NCI-H1417 treated with DMSO at 0.1 percent for 48 hours (cell line): ENCODE results near the gene CCL19.
A peak's percentile ranks its signal among the peaks of the same experiment; 100 is the strongest.

Experiments used
- DNase-seq: peaks from one replicate; lab custom pipeline; 2025; lab: John Stamatoyannopoulos, UW

The CCL19 gene

DNA sequence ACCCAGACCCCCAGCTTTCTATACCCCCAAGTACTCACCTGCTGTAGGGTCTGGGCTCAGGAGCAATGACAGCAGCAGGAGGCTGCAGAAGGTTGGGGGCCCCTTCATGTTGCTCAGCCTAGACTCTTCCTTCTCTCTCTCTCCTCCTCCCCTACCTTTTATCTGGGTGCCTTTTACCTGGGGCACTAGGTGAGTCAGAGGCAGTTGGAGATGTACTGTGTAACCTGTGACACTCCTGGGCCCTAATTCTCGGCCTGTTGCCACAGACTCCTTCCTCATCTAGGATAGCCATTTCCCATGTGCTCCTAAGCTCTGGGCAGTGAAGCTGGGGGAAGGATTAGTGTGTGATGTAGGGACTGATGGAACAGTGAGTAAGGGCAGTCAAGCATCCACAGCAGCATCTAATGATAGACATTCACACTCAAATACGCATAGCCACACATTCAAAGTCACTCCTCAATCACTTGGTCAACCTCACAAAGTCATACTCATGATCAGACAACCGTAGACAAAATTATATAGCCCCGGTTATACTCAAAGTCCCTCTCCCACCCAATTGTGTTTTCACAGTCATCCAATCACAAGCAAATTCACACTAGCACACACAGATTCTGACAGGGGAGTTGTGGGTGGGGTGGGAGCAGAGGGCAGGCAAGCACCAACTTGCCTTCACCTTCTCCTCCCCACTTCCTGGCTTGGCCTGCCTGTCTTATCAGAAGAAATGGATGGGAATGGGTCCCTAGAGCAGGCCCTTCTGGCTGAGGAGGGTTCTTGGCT, 28.4 kb downstream of the CCL19 start, which contains the start of gene CCL27:
CCL27 (minus strand) TSS at position 132 of the 777 bp plus-strand sequence; CDS start at position 108, 24 bp downstream.
- DNase-seq = no peak

DNA sequence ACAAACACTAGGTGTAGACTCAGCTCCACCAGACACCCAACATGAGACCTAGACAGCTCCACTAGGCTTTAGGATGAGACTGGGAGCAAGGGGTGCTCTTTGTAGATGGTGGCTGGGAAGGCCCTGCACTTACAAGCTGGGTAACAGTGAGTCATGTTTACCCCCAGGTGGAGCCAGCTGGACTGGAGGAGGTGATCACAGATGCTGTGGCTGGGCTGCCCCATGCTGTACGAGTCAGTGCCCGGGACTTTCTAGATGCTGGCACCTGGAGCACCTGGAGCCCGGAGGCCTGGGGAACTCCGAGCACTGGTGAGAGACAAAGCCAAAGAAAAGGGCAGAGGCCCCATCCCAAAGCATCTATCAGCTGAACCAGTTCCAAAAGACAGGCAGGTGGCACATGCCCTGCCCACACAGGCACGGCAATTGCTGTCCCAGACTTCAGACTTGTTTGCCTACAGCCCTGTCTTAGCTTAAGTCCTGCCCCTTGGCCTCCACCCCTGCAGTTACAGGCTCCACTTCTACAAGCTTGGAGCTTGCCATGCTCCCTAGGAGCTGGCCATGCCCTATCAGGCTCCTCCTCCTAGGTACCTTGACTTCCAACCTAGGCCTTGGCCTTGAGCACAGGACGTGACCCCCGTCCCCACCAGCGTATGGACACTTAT, 31.4 kb downstream of the CCL19 start:
- DNase-seq = no peak

DNA sequence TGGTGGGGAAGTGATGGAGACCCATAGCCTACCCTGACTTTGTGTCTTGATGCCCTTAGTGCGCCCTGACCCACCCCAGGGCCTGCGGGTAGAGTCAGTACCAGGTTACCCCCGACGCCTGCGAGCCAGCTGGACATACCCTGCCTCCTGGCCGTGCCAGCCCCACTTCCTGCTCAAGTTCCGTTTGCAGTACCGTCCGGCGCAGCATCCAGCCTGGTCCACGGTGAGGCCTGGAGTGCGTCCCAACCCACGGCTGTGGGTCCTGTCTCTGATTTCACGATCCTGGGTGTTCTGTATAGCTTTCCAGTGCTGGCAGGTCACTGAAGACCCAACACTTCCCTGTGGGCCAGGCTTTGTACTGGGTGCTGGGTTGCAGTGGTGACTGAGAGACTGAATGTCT, 32.6 kb downstream of the CCL19 start:
- DNase-seq = no peak

DNA sequence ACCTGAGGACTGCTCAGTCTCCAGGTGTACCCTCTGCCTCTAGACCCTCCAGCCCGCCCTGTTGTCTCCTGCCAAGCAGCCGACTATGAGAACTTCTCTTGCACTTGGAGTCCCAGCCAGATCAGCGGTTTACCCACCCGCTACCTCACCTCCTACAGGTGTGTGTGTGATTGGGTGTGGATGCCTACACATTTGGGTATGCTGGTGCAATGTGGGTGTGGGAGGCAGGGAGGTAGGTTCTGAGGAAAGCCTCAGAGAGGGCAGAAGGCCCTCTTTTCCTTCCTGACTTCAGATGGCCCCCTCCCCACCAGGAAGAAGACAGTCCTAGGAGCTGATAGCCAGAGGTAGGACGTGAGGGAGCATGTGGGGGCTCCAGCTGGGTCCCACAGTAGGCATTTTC, 34.1 kb downstream of the CCL19 start:
- no peak for DNase-seq

DNA sequence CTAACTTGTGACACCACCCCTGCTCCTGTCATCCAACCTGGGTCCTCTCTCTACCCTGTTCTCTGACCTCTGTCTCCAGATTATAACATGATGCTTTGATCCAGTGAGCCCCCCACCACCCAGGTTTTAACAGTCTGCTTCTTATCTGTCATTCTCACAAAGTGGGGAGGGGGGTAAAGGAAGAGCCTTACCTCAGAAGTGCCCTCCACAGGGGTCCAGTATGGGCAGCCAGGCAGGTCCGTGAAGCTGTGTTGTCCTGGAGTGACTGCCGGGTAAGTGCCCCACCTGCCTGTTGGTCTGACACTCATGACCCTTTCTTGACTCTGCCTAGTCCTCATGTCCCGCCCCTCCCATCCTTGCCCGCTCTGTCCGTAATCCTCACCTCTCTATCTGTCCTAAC, 35.7 kb downstream of the CCL19 start:
- no peak for DNase-seq

DNA sequence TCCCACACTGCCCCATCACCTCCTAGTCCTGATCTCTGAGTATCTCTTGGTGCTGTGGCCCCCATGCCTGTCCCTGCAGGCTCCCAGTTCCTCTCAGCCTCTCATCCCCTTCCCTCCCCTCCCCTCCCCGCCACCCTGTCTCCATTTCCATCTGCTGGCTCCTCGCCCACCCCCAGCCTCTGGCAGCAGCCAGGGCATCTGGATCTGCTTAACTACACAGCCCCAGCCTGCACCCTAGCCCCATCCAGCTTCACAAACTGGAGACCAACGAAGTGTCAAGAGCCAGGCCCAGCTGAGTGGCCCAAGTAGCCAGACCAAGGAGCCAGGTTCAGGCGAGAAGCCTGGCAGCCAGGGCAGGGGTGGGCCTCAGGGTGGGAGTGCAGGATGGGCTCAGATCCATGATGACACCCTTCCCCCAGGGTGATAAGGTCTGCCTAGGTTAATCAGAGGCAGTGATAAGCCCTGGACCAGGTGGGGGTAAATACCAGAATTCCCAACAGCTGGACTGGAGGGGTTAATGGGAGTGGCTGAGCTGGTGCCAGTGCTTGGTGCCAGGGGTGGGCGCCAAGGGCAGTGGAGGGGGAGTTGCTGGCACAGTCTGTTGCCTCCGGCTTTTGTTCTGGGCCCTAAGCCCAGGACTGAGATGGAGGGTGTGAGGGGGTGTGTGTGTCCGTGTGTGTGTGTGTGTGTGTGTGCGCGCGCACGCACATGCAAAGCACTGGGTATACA, 36.6 kb downstream of the CCL19 start:
- DNase-seq = no peak

DNA sequence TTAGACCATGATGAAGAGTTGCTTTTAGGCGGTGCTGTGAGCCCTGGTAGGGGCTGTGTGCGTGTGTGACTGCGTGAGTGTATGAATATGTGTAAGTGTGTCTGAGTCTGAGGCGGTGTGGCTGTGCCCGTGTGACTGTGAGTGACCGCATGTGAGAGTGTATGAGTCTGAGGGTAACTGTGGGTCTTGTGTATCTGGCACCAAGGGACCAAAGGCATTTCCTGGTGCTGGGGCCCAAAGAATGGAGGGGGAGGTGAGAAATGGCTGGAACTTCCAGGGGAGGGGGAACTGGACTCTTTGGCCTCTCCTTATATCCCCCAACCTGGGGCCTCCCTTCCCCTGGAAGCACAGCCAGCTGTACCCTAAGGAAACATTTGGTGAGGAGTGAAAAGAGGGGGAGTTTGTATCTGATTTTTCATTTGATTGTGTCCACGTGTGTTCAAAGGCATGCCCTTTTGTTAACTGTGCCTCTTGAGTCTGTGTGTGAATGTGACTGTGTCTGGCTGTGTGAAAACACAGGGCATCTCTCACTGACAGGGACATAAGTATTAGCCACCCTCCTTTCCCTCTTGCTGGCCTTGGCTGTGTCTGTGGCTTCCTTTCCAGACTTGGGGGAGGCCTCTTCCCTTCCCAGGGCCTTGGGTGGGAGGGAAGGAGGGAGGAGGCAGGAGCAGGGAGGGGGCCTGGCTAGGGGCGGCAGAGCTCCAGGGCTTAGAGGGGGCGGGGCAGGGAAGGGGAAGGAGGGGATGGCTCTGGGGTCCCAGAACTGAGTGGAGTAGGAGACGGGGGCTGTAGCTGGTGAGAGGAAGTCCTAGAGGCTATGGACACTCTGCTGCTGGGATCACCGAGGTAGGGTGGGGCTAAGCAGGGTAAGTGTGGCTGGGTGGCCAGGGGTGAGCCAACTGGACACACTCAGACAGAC, 37.7 kb downstream of the CCL19 start:
- DNase-seq = no peak

DNA sequence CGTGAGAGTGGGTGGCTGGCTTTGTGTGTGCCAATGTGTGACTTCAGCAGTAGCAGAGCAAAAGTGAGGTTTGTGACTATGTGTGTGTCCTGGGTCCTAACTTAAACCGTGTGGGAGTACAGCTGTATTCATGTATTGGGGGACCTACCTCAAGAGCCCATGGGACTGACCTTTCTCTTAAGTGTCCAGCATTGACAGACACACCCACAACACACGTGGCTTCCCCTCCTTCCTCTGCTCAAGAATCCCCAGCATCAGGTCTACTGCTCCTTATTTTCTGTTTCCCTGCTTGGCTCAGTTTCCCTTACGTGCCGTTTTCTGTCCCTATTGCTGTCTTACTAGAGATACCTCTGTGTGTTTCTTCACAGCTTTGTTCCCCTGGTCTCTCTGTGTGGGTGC, 38.5 kb downstream of the CCL19 start:
- no peak for DNase-seq

DNA sequence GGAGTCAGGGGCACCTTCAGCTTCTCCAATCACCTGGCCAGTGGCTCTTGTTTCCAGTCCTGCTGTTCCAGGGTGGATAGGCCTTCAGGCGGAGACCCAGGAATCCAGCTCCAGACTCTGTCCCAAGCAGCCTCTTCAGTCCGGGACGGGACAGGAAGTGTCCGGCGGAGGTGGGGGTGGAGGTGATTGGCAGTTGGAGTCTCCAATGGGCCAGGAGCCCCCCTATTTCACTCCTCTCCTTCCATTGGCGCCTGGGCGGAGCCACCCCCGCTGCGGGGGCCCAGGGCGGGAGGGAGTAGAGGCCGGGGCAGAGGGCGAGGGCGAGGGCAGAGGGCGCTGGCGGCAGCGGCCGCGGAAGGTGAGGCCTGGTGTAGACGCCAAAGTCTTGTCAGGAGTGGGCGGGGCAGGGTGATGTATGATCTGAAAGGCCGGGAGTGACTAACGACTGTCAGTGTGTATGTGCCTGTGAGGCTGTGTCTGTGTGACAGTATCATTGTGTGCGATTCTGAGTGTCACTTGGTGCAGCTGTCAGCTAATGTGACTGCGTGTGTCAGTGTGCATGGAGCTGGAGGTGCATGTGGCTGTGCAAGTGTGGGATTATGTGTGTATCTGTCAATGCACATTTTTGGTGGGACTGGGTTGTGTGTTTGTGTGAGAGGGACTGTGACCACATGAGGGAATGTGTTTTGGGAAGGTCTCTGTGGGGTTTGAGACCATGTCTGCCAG, 39.0 kb downstream of the CCL19 start, which contains the start of gene IL11RA:
IL11RA (plus strand) TSS at position 310 of the 726 bp plus-strand sequence. CDS start 3,033 bp downstream, outside the sequence.
- no peak for DNase-seq

DNA sequence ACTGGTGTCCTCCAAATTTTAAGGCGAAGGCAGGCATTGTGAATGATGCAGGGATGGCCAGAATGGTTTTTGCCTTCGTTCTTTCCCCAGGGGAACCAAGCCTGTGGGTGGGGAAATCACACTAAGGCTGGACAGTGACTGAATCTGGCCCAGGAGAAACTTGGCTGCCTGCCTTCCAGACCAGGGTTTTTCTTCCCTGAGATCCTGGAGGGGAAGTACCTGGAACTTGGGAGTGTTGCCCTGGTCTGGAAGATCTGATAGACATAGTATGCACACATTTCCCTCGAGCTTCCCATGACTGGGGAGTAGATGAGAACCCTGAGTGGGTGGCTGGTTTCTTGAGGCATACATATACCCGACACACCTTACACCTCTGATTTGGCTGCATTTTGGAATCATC, 39.8 kb downstream of the CCL19 start:
- DNase-seq = no peak

DNA sequence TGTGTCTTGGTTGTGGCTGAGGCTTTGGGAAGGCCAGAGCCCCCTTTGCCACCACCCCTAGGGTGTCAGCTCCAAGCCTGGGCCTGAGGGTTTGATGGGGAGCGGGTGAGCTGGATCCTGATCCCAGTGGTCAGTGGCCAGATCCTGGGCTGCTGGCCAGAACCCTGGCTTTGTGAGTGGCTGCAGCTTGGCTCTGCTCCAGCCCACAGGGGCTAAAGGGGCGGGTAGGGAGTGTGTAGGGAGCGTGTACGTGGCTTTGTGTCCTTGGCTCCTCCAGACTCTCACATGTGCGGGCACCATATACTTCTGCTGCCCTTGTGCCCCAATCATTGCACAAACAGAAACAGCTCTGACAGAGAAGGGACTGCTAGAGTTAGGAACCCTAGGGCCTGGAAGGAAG, 40.3 kb downstream of the CCL19 start:
- DNase-seq = no peak

DNA sequence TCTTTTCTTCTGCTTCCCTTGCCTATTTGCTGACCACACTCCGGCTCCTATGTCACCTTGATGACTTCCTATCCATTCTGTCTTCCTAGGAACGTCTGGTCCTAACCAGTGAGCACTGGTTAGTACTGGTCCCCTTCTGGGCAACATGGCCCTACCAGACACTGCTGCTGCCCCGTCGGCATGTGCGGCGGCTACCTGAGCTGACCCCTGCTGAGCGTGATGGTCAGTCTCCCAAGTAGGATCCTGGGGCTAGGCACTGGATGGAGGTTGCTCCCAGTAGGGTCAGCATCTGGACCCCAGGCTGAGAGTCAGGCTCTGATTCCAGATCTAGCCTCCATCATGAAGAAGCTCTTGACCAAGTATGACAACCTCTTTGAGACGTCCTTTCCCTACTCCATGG, 42.4 kb downstream of the CCL19 start:
- DNase-seq = no peak

DNA sequence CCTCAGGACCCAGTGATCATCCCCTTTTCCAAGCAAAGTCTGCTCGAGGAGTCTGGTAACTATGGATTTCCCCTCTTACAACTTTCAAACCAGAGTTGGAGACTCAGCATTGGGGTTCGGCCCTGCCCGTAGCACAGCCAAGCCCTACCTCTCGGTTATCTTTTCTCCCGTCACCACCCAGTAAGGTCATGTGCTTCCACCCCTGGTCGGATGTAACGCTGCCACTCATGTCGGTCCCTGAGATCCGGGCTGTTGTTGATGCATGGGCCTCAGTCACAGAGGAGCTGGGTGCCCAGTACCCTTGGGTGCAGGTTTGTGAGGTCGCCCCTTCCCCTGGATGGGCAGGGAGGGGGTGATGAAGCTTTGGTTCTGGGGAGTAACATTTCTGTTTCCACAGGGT, 43.4 kb downstream of the CCL19 start:
- DNase-seq = no peak

DNA sequence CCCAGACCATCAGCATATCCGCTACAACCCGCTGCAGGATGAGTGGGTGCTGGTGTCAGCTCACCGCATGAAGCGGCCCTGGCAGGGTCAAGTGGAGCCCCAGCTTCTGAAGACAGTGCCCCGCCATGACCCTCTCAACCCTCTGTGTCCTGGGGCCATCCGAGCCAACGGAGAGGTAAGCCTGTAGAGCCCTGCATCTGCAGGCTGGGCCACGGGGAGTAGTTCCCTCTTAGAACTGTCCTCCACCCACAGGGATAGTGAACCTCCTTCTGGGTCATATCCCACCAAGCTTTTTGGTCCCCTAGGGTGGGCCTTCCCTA, 44.0 kb downstream of the CCL19 start:
- DNase-seq = no peak

DNA sequence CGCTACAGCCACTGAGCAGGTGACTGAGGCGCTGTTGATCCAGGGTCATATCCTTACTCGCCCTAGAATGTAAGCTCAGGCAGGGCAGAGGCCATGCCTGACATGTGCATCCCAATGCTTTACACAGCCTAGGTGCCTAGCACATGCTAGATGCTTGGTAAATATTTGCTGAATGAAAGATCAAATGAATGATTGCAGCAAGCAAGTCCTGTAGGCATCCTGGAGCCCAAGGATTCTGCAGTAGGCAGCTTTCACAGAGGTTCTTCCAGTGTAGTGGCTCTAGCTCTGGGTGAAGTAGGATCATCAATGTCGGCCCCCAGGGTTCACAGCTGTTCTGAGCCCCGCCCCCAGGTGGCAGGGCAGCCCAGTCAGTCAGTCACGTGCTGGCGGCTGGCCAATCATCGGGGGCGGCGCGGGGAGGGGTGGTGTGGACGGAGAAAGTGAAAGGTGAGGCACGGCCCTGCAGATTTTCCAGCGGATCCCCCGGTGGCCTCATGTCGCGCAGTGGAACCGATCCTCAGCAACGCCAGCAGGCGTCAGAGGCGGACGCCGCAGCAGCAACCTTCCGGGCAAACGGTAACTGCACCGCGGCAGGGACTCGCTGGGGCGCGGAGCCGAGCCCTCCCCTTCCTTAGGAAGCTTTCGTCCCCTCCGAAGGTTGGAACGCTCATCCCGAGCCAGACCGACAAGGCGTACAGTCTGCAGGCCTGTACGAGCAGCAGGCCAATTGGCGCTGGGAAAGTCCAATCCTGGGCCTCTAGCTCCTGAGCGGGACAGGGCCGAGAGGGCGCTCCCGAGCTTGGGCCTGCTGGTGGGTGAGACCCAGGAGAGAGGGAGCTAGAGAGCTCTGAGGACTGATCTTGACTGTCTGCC, 44.6 kb downstream of the CCL19 start, which contains the start of gene GALT:
GALT (plus strand) TSS at position 465 of the 873 bp plus-strand sequence; CDS start at position 495, 30 bp downstream.
- DNase-seq = peak; percentile 62

DNA sequence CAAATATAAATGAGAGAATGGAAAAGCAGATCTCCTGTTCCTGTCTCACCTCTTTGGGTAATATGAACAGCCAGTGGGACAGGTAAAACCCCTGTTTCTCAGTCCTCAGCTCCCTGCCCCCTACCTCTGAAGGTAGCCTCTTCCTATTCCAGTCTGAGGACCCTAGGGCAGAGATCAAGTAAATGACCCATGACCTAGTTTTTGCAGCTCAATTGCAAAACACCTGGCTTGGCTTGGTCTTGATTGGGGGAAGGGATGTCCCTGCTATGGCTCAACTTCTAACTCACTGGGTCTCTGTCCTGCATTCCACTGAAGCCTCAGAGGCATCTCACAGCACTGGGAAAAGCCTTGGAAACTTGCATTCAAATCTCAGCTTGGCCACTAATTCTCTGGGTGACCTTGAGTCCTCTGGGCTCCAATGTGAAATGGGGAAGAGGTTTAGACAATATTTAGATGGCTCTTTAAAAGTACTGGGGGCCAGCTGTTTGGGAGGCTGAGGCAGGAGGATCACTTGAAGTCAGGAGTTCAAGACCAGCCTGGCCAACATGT, 46.2 kb downstream of the CCL19 start:
- no peak for DNase-seq

DNA sequence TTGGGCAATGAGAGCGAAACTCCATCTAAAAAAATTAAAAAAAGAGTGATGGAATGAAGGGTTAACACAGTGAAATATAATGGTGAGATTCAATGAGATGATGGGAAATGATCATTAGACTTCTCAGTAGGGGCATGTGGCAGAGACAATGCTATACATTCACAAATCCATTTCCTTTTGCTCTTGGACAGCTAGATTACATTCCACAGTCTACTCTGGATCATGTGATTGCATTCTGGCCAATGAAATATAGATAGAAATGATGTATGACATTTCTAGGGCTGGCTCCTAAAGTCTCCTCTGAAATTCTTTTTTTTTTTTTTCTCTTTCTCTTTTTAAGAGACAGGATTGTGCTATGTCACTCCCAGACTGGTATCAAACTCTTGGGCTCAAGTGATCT, 48.4 kb downstream of the CCL19 start:
- no peak for DNase-seq
